ENCODE data around the gene HVCN1.

DNA sequence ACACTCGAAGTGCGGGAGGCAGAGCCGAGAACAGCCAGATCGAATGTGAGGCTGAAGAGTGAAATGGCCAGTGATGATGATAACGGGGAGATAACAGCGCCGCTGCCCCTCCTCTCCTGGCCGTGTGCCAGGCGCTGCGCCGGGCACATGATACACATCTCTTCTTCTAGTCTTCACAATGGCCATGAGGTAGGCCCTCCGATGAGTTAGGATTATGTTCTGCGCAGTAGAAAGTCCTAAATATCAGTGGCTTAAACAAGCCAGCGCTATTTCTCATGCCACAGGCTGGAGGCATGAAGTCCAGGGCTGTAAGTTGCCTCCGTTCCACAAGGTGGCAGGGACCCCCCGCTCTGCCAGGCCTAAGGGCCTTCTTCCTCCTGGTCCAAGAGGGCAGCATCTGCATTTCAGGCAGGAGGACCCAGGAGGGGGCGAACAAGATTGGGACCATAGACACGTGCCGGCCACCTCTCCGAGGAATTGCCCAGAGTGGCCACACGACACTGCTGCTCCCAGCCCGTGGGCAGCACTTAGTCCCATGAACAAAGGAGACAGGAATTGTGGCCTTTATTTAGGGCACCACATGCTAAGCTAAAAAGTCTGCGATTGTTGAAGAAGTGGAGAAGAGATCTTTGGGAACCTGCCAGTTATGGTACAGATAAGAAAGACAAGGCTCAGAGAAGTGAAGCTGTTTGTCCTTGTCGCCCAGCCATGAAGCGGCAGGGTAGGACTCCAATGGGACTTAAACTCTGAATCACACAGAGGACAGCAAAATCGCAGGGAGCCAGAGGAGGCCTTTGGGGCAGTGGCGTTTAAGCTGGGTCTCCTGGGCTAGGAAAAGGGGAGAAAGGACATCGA lies 10.9 kb upstream of the HVCN1 start:
- TF ChIP-seq, protein P1, sequence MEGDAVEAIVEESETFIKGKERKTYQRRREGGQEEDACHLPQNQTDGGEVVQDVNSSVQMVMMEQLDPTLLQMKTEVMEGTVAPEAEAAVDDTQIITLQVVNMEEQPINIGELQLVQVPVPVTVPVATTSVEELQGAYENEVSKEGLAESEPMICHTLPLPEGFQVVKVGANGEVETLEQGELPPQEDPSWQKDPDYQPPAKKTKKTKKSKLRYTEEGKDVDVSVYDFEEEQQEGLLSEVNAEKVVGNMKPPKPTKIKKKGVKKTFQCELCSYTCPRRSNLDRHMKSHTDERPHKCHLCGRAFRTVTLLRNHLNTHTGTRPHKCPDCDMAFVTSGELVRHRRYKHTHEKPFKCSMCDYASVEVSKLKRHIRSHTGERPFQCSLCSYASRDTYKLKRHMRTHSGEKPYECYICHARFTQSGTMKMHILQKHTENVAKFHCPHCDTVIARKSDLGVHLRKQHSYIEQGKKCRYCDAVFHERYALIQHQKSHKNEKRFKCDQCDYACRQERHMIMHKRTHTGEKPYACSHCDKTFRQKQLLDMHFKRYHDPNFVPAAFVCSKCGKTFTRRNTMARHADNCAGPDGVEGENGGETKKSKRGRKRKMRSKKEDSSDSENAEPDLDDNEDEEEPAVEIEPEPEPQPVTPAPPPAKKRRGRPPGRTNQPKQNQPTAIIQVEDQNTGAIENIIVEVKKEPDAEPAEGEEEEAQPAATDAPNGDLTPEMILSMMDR (IDR thresholded peaks at IDR 0.05; ENCODE audit: low read length) = no peak; the same call in 1 of the 2 replicates
- no peak for TF ChIP-seq EZH2 (IDR thresholded peaks at IDR 0.05; ENCODE audit: borderline replicate concordance, low read length)
